SK-N-SH treated with all-trans-retinoic acid at 6 μM for 48 hours (cell line): ENCODE measurements around the gene ROBO1.

ENCODE experiments used
- TOX ChIP-seq: fragments of 250-450 bp; sonication (Bioruptor Pico); IDR thresholded peaks from 2 replicates; pipeline ENCODE4 v1.8.0; 2021; ENCODE audit warnings: mild to moderate bottlenecking, moderate library complexity, borderline replicate concordance
- ZNF8 ChIP-seq: fragments of 450-650 bp; formaldehyde crosslinking; IDR thresholded peaks from 2 replicates; pipeline ENCODE4 v1.5.0; 2020; ENCODE audit warnings: mild to moderate bottlenecking, moderate library complexity
- TF ChIP-seq, protein P1 (sequence below): fragments of 250-450 bp; sonication (Bioruptor Pico); IDR thresholded peaks from 2 replicates; pipeline ENCODE4 v1.8.0; 2020; ENCODE audit warnings: mild to moderate bottlenecking, moderate library complexity, borderline replicate concordance
- TF ChIP-seq, protein P2 (sequence below): fragments of 250-450 bp; sonication (Bioruptor Pico); IDR thresholded peaks from 2 replicates; pipeline ENCODE4 v1.5.1; 2020; ENCODE audit warnings: low read depth, mild to moderate bottlenecking, moderate library complexity

DNA sequence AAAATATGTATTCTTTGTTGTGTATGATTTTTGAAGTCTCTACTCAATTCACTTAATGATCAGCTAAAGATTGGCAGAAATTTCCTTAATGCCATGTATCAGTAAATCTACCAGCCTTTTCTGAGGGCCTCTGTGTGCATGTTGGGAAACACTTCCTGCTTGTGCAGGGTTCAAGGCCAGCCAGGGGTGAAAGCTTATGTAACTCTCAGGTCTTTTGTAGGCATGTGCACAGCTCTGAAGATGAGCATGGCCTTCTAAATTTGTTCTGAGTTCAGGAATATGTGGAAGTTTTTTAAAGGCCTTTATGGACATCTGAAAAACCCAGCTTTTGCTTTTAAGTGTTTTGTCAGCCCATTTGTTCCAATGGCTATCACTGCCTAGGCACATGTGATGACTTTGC, 82.7 kb downstream of the ROBO1 start:
- TF ChIP-seq, protein P1, sequence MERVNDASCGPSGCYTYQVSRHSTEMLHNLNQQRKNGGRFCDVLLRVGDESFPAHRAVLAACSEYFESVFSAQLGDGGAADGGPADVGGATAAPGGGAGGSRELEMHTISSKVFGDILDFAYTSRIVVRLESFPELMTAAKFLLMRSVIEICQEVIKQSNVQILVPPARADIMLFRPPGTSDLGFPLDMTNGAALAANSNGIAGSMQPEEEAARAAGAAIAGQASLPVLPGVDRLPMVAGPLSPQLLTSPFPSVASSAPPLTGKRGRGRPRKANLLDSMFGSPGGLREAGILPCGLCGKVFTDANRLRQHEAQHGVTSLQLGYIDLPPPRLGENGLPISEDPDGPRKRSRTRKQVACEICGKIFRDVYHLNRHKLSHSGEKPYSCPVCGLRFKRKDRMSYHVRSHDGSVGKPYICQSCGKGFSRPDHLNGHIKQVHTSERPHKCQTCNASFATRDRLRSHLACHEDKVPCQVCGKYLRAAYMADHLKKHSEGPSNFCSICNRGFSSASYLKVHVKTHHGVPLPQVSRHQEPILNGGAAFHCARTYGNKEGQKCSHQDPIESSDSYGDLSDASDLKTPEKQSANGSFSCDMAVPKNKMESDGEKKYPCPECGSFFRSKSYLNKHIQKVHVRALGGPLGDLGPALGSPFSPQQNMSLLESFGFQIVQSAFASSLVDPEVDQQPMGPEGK, result no peak
- TF ChIP-seq ZNF8, result no peak
- TF ChIP-seq, protein P2, sequence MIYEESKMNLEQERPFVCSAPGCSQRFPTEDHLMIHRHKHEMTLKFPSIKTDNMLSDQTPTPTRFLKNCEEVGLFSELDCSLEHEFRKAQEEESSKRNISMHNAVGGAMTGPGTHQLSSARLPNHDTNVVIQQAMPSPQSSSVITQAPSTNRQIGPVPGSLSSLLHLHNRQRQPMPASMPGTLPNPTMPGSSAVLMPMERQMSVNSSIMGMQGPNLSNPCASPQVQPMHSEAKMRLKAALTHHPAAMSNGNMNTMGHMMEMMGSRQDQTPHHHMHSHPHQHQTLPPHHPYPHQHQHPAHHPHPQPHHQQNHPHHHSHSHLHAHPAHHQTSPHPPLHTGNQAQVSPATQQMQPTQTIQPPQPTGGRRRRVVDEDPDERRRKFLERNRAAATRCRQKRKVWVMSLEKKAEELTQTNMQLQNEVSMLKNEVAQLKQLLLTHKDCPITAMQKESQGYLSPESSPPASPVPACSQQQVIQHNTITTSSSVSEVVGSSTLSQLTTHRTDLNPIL (CRISPR knock-in tag), result no peak
- no peak for TF ChIP-seq TOX (CRISPR knock-in tag)
